SHP77 treated with DMSO at 0.1 percent for 48 hours (cell line): Measurements from ENCODE around the gene TSPAN8.
"Not testable (repeated sequence)": the region's sequence is repeated elsewhere in the genome, so short reads cannot be mapped to it uniquely, and the experiment has no call there.

Experiments
- DNase-seq: peaks from one replicate; lab custom pipeline; 2025; lab: John Stamatoyannopoulos, UW

TSPAN8 gene

DNA sequence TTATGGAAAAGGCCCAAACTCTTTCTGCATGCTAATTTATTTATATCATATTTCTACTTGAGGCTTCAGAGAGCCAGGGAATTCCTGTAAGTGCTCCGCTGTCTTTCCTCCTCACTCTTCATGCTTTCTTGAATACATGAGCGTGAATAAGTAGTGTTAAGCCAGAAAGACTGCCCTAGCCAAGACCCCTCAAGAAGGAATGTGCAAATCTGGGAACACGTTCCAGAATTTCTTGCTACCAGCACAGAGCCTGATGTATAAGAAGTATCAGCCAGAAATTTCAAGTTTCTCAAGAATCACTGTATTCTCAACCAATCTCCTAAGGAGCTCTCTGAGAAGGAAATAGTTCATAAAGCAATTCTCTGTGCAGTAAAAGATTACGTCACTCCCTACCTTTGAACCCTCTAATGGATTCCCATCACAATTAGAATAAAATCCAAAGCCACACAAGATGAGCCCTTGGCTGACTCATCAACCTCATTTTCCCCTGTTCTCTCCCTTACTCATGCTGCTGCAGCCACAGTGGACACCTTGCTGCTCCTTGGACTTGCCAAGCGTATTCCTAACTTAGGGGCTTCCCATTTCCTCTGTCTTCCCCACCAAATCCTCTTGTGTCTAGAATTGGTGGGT, 6.9 kb upstream of the TSPAN8 start:
- no peak for DNase-seq

DNA sequence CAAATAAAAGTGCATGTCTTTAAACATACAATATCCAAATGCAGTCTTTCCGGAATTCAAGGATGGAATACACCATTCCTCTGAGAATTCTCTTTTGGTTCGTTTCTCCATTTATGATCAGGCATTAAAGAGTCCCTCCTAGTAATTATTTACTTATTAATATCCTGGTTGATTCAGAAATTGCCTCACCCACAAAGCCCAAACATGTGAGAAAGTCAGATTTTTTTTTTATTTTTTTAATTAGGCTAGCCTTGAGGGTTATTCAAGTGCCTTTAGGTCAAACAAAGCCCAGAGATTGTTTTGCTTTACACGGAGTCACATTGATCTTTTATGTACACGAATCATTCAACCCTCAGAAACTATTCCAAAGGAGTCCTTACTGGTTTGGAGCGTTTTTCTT, 6.4 kb upstream of the TSPAN8 start:
- DNase-seq: no peak

DNA sequence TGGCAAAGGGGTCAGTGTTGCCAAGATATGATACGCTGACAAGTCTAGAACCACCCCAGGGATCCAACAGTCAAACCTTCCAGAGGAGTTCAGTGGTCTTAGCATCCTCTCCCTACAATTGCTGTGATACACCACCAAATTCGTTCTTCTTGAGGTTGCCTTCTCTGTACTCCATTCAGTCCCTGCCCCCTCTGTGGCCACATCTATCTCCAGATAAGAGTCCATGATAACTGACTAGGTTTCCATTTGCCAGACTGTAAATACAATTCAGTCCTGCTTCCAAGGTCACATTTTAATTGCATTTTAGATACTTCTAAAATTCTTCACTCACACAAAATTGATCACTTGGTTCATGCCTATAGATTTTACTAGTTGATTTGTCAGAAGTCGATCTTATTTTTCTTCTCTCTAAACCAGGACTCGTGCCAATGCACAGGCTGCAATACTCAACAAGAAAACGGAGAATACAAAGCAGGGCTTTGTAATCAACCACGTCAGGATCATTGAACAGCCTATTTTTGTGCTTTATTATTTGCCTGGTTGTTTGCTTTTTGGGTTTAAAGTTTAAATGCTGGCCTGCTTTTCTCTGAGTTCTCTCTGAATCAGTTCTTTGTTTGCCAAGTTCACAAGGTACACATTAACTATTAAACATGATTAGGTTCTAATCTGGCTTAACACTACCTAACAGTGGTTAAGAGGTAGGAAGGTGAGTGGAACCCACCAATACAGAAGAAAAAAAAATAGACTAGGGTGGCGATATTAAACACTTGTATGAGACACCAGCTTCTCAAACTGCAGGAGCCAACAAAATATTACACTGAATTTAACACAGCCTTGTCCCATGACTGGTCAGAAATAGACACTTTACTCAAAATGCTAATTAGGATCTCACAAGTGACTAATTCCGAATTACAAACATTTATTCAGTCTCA, 5.3 kb upstream of the TSPAN8 start:
- DNase-seq: no peak

DNA sequence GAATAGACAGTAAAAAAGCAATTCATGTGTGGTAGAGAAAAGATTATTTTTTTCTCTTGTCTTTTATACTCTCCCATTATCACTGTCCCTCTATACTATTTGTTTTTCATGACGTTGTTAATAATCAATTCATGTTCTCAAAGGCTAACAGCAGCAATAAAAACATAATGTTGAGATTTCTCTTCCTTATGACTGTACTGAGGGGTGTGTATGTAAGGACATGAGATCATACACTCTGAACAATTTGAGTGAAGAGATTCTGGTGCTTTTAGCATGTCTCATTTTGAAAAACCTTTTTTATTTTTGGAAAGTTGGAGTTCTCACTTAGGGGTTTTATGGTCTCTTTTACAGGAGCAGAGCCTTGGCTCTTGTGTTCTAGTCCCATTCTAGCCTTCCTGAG, 3.8 kb upstream of the TSPAN8 start:
- DNase-seq: no peak

DNA sequence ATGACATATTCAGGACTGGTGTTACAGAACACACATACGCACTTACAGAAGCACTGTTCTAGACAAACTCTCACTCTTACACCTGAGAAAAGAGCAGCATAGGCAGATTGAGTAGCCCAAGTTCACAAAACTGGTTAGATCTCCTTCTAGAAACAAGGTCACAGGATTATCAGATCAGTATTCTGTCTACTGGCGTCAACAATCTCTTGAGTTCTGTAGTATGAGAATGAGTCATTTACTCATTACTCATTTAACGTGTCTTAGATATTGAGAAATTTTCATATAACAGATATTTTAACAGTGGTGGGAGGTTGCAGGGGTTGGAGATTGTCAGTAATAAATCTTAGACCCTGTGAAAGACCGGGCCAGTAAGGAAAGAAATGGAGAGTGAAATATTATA, 2.8 kb upstream of the TSPAN8 start:
- no peak for DNase-seq

DNA sequence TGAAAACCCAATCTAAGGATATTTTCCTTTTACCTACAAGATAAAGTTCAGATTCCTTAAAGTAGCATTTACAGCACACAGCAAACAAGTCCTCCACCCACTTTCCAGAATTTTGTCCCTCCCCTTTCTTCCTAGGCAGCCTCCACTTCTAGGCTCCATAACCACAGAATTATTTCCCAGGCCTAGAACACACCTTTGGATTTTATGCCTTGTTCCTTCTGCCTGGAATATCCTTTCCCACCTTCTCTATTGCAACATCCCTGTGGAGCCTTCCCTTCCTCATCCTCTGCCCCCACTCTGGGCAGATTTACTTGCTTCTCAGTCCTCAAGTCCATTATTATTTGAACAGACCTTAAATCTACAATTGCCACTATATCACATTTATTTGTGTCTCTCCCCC, 2.1 kb upstream of the TSPAN8 start:
- no peak for DNase-seq

DNA sequence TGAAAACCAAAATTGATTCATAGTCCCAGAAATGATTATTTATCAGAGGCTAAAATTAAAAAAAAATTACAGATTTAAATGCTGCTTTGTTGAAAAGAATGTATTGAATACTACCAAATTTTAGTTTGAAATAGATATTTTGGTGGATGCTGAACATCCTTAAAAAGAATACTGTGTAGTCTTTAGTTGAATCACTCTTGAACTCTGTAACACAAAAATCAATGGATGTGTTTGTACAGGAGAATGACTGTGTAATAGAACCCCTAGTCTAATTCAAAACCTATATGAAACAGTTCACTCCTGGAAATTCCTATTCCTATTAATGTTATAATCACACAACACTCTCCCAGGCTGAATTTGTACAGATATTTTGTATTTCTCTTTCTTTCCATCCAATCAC, 1.5 kb upstream of the TSPAN8 start:
- no peak for DNase-seq

DNA sequence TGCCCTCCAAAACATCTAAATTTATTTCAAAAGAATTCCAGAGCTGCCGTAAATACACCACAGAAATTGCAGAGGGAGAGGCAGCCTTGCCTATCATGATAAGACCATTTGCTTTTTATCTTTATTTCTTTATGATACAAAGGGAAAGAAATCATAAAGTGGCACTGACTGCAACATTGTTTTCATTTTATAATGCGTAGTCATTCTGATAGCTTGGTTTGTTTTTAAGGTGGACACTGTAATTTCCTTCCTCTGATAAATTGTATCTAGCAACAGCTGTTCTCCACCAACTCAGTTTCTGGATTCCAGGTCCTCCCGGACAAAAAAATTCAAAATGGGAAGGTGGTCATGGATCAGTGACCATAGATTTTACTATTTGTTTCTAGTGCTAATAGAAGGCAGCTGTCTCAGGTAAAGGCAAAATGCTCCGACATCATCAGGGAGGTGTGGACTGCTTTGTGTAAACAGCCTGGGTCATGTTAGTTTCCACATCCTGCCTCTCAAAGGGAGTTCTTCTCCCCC, 623 bp upstream of the TSPAN8 start:
- DNase-seq: peak; percentile 90

DNA sequence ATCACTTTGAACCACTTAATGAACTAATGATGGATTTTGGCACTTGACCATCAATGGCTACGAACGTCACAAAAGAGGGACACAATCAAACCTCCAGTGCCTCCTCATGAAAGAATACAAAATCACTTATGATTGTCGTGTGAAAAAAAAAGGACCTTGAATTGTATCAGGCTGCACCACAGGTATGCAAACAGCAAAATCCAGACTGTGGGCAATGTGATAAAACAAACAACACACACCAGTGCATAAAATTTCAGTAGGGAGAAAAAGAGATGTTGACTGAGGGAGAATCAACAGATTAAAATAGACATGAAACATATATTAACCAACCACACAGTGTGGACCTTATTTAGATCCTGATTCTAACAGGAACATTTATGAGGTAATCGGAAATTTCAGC, 2.6 kb downstream of the TSPAN8 start:
- no peak for DNase-seq

DNA sequence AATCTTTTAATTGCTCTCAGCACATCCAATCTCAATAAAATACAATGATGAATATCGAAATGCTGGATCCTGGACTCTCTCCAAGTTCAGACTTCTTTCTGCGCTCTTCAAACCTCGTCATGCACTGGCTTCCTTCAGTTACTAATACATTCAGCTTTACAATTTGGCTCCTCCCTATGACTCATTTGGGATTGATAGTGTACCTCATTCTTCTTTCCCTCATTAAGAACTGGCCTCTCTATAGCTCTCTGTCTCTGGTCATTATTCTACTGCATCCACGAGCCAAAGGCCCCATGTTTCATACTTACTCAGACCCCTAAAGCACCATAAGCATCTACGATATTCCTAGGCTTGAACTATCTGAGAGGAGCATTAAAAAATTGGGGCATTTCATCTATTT, 4.9 kb downstream of the TSPAN8 start:
- DNase-seq: no peak

DNA sequence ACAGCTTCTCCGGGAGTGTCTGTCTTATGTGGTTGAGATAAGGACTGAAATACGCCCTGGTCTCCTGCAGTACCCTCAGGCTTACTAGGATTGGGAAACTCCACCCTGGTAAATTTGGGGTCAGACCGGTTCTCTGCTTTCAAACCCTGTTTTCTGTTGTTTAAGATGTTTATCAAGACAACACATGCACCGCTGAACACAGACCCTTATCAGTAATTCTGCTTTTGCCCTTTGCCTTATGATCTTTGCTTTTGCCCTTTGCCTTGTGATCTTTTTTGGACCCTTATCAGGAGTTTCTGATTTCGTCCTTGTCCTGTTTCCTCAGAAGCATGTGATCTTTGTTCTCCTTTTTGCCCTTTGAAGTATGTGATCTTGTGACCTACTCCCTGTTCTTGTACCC, 7.8 kb downstream of the TSPAN8 start:
- DNase-seq: not testable (repeated sequence)

DNA sequence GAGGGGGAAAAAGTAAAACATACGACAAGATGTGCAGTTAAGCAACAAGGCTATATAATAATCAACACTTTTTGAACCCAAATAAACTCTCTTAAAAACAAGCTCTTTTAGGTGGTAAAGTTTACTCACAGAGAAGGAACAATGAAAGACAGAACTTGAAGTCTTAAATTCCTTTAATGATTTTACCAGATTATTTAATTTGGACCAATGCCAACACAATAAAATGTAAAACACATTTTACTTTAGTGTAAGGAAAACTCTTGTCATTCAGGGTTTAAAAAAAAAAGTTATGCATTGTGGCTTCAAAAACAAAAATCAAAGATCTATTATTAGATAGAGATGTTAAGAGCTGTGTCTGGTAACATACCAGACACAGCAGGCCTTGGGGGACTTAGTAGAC, 13.1 kb downstream of the TSPAN8 start:
- DNase-seq: no peak

DNA sequence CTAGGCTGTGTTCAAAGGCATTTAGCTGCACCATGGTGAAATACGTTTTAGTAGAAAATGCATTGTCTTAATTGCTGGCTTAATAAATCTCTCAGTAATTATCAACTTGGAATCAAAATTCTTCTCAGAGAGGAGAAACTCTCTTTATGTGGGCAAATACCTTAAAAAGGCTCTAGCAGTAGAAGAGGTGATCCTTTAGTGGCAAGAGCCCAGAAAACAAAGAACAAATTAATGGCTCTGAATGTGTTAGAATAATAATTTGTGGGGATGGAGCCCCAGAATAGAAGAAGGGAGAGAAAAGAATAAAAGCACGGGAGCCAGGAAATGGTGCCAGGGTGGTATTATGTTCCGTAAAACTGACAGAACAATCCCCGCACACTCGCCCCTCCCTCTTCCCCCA, 14.8 kb downstream of the TSPAN8 start:
- no peak for DNase-seq

DNA sequence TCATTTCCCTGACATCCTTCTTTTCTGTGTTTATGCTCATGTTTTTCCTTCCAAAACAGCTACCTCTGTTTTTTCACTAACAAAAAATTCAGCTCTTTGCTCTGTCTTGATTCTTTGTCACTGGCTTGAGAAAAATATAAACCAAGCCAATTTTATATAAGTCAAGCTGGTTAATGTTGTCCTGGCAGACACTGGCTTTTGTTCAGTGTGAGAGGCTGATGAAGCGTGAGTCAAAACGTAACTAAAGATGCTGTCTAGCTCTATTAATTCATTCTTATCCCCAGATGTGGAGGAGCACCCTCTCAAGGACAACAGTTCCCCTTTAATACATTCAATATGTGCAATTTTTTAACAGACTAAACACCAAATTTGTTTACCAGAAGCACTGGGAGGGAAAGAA, 15.8 kb downstream of the TSPAN8 start:
- DNase-seq: no peak

DNA sequence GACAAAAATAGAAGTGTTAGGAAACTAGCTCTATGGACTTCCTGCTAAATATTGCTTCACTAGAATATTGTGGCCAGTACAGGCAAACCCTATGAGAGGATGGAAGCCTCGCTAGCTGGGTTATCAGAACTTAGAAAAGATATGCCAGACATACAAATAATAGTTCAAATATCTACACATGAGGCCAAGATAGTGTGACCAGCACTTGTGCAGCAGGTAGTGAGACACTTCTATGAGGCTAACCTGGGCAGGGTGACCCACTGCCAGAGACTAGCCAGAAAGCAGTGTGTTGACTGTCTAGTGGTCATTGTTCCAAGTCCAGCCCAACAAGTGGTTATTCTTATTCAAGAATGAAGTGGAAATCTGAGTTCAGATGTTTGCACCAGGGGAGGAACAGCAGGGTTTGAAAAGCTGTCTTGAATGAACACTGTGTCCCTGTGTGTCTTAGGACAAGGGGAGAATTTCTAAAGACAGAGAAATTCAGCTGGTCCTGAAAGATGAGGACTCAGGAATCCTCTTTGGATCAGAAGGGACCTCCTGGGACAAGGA, 16.3 kb downstream of the TSPAN8 start:
- DNase-seq: no peak

DNA sequence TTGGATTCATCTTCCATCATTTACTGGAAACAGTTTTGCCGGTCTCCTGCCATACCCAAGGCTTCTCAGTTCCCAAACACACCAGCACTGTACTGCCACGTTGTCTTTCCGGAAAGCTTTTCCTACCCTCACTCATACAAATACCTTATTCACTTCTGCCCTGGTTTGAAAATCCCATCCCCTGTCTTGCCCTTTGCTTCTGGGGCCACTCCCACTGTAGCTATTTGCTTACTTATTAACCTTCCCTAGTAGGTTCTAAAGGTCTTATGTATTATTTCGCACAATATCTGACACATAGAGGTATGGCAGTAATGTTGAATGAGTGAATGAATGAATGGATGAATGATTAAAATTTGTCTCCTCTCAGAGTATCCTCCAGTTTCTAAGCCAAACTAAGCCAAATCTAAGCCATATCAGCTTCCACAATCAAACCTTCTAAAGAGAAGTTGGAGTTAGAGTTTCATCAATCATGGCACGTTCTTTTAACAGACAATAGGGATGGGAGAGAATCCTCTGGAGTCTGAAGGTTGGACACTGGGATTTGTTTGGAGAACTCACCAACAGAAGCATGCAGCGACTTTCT, 18.6 kb downstream of the TSPAN8 start:
- DNase-seq: no peak

DNA sequence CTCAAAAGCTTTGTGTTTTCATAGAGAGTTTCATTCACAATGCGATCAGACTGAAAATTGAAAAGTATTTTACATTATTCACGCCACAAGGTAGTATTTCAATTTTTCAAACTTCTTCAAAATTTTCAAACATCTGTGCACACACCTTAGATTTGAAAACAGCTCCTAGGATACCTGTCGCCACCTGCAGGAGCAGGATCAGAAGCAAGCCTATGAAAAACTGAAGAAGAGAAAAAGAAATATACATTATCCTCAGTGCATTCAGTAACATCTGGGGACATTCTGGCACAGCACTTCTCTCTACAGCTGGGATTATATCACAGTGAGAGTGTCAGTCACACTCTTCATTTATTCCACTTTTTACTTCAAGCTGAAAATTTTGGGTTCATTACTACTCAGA, 19.8 kb downstream of the TSPAN8 start:
- no peak for DNase-seq

DNA sequence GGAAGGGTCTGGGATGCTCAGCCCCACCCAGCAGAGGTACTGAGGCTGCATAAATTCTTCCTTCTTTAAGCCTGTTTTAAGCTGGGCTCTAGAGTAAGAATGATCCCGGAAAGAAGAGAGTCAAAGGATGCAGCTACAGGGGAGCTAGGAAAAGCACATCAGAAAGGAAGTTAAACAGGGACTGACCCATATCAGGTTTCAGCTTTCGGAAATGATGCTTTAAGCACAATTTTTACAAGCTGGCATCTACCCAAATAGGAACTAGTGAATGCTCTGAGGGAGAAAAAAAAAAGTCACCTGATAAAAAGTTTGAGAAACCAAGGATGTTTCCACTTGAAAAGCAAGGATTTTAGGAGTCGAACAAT, 22.0 kb downstream of the TSPAN8 start:
- no peak for DNase-seq

DNA sequence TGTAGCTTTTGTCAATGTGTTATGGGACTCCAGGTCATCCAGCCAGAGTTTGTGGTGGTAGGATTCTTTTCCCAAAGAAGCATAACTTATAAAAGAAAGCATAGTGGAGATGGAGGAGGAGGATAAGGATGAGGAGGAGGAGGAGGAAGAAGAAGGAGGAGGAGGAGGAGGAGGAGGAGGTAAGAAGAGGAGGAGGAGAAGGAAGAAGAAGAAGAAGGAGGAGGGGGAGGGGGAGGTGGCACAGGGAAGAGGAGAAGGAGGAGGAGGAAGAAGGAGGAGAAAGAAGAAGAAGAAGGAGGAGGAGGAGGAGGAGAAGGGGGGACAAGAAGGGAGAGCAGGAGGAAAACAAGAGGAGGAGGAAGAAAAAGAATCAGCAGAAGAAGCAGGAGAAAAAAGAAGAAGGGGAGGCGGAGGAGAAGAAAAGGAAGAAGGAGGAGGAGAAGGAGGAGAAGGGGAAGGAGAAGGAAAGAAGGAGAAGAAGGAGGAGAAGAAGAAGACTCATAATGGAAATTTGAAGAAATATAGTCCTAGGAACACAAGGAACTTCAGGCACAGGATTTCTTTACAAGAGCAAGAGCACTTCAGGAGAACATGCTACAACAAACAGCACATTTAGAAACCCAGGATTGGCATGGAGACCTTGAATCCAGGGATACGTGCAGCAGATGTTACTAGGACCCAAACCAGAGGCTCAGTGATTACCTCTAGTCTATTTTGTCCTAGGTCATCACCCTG, 22.6 kb downstream of the TSPAN8 start:
- DNase-seq: no peak

DNA sequence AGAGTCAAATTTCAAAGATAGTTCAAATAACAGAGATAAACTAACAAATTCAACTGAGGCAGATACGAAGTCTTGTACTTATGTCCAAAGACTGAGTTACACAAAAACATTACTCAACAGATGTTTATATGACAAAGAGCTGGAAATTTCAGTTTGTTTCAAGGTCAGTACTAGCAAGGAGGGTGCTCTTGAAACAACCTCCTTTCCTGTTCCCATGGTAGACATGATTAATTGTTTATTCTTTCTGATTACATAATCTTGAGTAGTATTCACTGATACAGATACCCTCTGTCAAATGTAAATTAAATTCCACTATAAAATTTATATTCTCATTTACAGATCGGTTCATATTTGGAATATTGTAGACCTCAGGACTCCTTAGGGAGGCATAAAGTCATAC, 23.4 kb downstream of the TSPAN8 start:
- DNase-seq: no peak

DNA sequence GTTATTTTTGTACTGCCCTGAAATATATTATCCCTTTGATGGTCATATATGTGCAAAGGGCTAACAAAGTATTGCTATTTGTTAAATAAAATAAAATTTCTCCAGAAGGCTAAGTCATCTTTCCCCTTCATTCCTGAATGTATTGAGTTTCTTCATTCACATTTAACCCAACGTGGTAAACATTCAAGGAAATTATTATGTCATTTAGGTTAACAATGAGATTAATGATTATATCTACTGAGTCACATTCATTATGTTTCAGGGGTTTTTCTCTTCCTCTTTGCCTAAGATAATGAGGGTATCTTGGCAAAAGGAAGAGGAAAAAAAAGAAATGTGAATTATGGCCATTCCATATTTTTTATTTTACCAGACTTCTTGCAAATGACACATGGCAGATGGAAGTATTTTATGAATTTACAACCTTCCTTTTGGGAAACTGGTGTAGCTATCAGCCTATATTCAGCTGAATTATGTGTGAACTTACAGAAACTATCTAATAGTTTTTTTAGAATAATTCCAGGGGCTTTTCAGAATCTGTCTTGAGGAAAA, 27.2 kb downstream of the TSPAN8 start:
- no peak for DNase-seq

DNA sequence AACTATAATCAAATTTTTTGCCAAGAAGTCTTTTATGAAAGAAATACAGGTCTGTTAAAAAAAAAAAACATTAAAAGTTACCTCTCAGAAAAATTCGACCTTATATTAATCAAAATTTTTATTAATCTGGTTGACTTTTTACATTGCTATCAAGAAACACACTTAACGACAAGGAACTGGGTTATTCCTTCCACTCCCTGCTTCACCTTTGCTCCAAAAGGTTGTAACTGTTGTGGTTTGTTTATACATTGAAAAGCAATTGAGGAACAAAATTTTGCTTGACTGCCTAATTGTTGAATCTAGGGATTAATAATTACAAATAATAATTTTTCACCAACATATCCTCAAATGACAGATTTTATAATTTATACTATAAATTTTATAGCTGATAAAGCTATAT, 28.4 kb downstream of the TSPAN8 start:
- no peak for DNase-seq
